Loucy (cell line): ENCODE results near the gene SRCIN1.
A peak's percentile ranks its signal among the peaks of the same experiment; 100 is the strongest.

ENCODE experiments used
- H2AFZ ChIP-seq: fragments of 200-600 bp; sonication (generic); 2 replicates; pipeline ENCODE4 v1.6.0; 2016; ENCODE audit warnings: antibody characterized with exemption, mild to moderate bottlenecking, low read length, moderate library complexity
- H3F3A ChIP-seq: fragments of 200-600 bp; 2 replicates; pipeline ENCODE4 v1.6.0; 2016; ENCODE audit warnings: antibody characterized with exemption, low read depth, mild to moderate bottlenecking
- H3K27me3 ChIP-seq: fragments of 200-600 bp; sonication (generic); 2 replicates; pipeline ENCODE4 v1.6.1; 2014; ENCODE audit warnings: low read length, mild to moderate bottlenecking; ENCODE audit not compliant: insufficient read depth, poor library complexity, severe bottlenecking
- H3K36me3 ChIP-seq: fragments of 200-600 bp; sonication (generic); 2 replicates; pipeline ENCODE4 v1.6.1; 2016; ENCODE audit warnings: low read length; ENCODE audit not compliant: insufficient read depth
- H3K4me1 ChIP-seq: fragments of 200-600 bp; sonication (generic); 2 replicates; pipeline ENCODE4 v1.5.1; 2014; ENCODE audit warnings: low read length, mild to moderate bottlenecking; ENCODE audit not compliant: insufficient read depth, poor library complexity, severe bottlenecking
- H3K4me2 ChIP-seq: fragments of 200-600 bp; sonication (generic); 2 replicates; pipeline ENCODE4 v1.6.0; 2014; ENCODE audit warnings: antibody characterized with exemption, low read length, low read depth, mild to moderate bottlenecking; ENCODE audit not compliant: poor library complexity, severe bottlenecking
- H3K4me3 ChIP-seq: fragments of 200-600 bp; sonication (generic); 2 replicates; pipeline ENCODE4 v1.5.1; 2014; ENCODE audit warnings: low read length, mild to moderate bottlenecking, mixed read lengths; ENCODE audit not compliant: poor library complexity, severe bottlenecking
- H3K79me2 ChIP-seq: fragments of 200-600 bp; sonication (generic); 2 replicates; pipeline ENCODE4 v1.6.1; 2014; ENCODE audit warnings: low read length; ENCODE audit not compliant: insufficient read depth
- H3K9ac ChIP-seq: fragments of 200-600 bp; sonication (generic); 2 replicates; pipeline ENCODE4 v1.6.0; 2014; ENCODE audit warnings: mild to moderate bottlenecking, low read depth, low read length, moderate library complexity; ENCODE audit not compliant: poor library complexity, severe bottlenecking
- H3K9me2 ChIP-seq: fragments of 200-600 bp; sonication (generic); replicated peaks from 2 replicates; pipeline ENCODE4 v1.6.1; 2016; ENCODE audit warnings: low read depth, low read length, mixed read lengths
- H3K9me3 ChIP-seq: fragments of 200-600 bp; sonication (generic); 2 replicates; pipeline ENCODE4 v1.6.1; 2014; ENCODE audit warnings: mild to moderate bottlenecking, antibody characterized with exemption, low read length, low read depth; ENCODE audit not compliant: insufficient read depth
- H4K20me1 ChIP-seq: fragments of 200-600 bp; sonication (generic); 2 replicates; pipeline ENCODE4 v1.6.0; 2014; ENCODE audit warnings: antibody characterized with exemption, low read length, mild to moderate bottlenecking; ENCODE audit not compliant: insufficient read depth, poor library complexity, severe bottlenecking
- EZH2phosphoT487 ChIP-seq: fragments of 200-600 bp; IDR thresholded peaks from 2 replicates; pipeline ENCODE4 v1.6.1; 2018; ENCODE audit warnings: antibody characterized with exemption, mild to moderate bottlenecking, moderate library complexity, borderline replicate concordance
- TF ChIP-seq, protein P1 (sequence below): fragments of 200-600 bp; sonication (generic); conservative IDR thresholded peaks from 2 replicates; pipeline ENCODE4 v1.5.1; 2014; ENCODE audit warnings: mild to moderate bottlenecking, antibody characterized with exemption, low read length

SRCIN1 gene

DNA sequence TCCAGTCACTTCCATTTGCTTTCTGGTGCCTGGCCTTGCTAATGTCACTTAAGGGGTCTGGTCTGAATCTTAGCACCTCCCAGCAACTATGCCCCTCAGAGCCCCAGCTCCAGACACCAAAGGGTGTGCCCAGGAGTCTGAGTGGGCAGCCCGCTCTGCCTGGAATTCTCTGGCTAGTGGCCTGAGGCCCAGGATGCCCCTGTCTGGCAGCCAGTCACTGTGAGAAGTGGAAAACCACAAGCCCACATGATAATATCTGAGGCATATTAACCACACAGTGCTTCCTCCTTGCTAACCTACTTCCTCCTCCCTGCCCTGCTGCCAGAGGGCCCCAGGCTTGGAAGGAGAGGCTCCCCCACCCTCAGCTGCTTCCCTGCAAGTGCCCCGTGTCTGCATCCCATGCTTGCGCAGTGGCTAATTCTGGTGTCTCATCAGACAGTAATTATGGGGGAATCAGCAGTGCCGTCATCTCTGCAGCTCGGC, 14.0 kb downstream of the SRCIN1 start:
- Histone ChIP-seq H3K4me2 (peak overlapping the region; percentile 68), H2AFZ (no peak overlapping the region)

DNA sequence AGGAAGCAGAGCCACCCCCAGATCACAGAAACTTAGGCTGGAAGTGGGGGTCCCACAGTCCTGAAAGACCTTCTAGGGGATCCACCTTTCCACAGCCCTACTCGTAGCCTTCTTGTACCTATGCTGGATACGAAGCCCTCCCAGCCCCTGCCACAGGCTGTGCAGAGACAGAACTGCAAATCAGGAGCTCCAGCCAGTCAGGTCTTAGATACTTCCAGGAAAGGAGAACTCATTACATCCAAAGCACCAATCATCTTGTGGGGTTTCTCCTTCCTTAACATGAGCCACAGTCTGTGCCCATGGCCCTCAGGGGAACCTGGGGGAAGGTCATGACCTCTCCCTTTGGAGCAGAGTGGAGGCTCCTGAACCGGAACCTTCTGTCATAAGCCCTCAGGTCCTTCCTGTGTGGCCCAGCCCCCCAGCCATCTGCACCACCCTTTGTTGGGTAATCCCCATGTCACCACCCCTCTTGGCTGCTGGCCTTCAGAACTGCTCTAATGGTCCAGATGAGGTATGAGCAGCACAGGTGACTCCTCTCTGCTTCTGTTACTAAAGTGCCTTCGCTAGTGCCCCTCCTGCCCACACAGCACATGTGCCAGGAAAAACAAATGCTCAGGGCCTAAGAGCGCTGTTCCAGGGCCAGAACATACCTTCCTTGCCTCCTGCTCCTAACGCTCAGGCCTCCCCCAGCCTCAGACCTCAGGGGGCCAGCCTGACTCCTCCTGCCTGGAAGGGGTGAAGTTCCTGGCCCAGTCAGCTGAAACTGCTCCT, 14.6 kb downstream of the SRCIN1 start:
- no peaks in the 10 kb centered on the region for H3K27me3 ChIP-seq
- TF ChIP-seq EZH2phosphoT487, result no peak
- TF ChIP-seq, protein P1, sequence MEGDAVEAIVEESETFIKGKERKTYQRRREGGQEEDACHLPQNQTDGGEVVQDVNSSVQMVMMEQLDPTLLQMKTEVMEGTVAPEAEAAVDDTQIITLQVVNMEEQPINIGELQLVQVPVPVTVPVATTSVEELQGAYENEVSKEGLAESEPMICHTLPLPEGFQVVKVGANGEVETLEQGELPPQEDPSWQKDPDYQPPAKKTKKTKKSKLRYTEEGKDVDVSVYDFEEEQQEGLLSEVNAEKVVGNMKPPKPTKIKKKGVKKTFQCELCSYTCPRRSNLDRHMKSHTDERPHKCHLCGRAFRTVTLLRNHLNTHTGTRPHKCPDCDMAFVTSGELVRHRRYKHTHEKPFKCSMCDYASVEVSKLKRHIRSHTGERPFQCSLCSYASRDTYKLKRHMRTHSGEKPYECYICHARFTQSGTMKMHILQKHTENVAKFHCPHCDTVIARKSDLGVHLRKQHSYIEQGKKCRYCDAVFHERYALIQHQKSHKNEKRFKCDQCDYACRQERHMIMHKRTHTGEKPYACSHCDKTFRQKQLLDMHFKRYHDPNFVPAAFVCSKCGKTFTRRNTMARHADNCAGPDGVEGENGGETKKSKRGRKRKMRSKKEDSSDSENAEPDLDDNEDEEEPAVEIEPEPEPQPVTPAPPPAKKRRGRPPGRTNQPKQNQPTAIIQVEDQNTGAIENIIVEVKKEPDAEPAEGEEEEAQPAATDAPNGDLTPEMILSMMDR, result no peak
- no peaks in the 10 kb centered on the region for H3K9me2 ChIP-seq
- no peak overlapping the region for H3K9ac ChIP-seq
- no peaks in the 10 kb centered on the region for H4K20me1 ChIP-seq
- peak overlapping the region; percentile 26 for H3K4me3 ChIP-seq
- no peaks in the 10 kb centered on the region for H3K9me3 ChIP-seq
- H2AFZ ChIP-seq, result no peak overlapping the region
- no peaks in the 10 kb centered on the region for H3F3A ChIP-seq
- H3K36me3 ChIP-seq, result no peaks in the 10 kb centered on the region
- no peaks in the 10 kb centered on the region for H3K79me2 ChIP-seq
- peak overlapping the region; percentile 68 for H3K4me2 ChIP-seq
- H3K4me1 ChIP-seq, result peaks cover 49% of the 10 kb centered on the region

More for the DNA sequence above, 14.0 kb downstream of the SRCIN1 start:
- H3K9ac ChIP-seq, result no peak overlapping the region
- H3K9me2 ChIP-seq, result no peaks in the 10 kb centered on the region
- no peaks in the 10 kb centered on the region for H3K36me3 ChIP-seq
- no peaks in the 10 kb centered on the region for H3K9me3 ChIP-seq
- TF ChIP-seq, protein P1, result no peak
- TF ChIP-seq EZH2phosphoT487, result no peak
- no peaks in the 10 kb centered on the region for H3K27me3 ChIP-seq
- peaks cover 44% of the 10 kb centered on the region for H3K4me1 ChIP-seq
- no peaks in the 10 kb centered on the region for H3F3A ChIP-seq
- no peaks in the 10 kb centered on the region for H3K79me2 ChIP-seq
- H4K20me1 ChIP-seq, result no peaks in the 10 kb centered on the region
- H3K4me3 ChIP-seq, result peak overlapping the region; percentile 26

DNA sequence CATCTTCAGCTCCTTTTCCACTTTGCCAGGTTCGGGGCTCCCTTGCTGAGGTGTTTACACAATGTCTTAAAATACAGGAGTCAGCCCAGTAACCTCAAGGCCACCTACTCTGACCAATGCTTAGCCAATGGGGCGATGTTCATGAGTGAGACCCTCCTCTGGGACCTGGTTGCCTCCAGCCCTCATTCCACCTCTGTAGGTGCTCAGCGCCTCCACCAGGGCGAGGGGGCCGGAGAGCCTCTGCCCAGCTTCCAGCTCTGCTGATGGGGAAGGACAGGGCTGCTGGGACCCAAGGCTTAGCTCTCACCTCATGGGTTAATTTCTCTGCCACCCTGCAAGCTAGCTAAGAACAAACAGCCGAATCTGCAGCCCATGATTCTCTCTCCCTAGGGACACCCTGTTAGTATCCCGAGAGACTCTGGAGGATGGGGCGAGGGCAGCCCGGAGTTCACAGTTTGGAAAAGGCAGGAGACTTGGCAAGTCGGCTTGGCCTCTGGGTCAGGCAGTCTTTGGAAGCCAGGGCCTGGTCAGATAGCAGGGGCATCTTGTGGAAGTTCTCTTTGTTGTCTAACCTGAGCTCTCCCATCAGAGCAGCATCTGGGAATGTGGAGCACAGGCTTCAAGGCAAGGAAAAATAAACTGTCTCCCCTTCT, 16.2 kb downstream of the SRCIN1 start:
- no peak for TF ChIP-seq EZH2phosphoT487
- TF ChIP-seq, protein P1, result no peak
- no peaks in the 10 kb centered on the region for H3K27me3 ChIP-seq
- H3K79me2 ChIP-seq, result no peaks in the 10 kb centered on the region
- no peaks in the 10 kb centered on the region for H4K20me1 ChIP-seq
- no peaks in the 10 kb centered on the region for H3K9me3 ChIP-seq
- peaks cover 57% of the 10 kb centered on the region for H3K4me1 ChIP-seq
- no peaks in the 10 kb centered on the region for H3K36me3 ChIP-seq
- H3K9ac ChIP-seq, result no peak overlapping the region
- H3K4me3 ChIP-seq, result no peak overlapping the region
- H3K4me2 ChIP-seq, result no peak overlapping the region
- H2AFZ ChIP-seq, result no peak overlapping the region
- no peaks in the 10 kb centered on the region for H3F3A ChIP-seq
- no peaks in the 10 kb centered on the region for H3K9me2 ChIP-seq
